Coronary artery (tissue), 2 donors: ENCODE data around the gene CLASRP.

ENCODE experiments used
- DNase-seq: peaks from one replicate; pipeline ENCODE4 v3.0.0-alpha.2; 2017; ENCODE audit warnings: low spot score
- H3K27ac ChIP-seq, 2 donors: fragments of 200-600 bp; sonication (generic); one replicate each; pipeline ENCODE4 v1.5.1; 2016 to 2019
- H3K4me3 ChIP-seq: fragments of 200-600 bp; sonication (generic); 2 replicates; pipeline ENCODE4 v1.5.1; 2016; ENCODE audit warnings: mild to moderate bottlenecking, moderate library complexity
- TF ChIP-seq, protein P1 (sequence below): fragments of 200-600 bp; sonication (generic); IDR thresholded peaks from one replicate; pipeline ENCODE4 v1.5.1; 2019; ENCODE audit warnings: antibody characterized with exemption

The CLASRP gene

DNA sequence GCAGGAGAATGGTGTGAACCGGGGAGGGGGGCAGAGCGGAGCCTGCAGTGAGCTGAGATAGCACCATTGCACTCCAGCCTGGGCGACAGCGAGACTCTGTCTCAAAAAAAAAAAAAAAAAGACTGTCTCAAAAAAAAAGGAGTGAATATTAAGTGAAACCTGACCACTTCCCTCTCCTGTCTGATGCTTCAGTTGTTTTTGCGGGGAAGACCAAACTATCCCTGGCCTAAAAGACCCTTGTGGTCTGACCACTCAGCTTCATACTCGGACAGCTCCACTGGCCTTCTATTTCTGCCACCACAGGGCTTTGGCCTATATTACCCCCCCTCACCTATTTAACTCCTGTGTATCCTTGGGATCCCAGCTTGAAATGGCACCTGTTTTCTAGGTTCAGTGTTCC, 2.3 kb downstream of the CLASRP start:
- TF ChIP-seq, protein P1, sequence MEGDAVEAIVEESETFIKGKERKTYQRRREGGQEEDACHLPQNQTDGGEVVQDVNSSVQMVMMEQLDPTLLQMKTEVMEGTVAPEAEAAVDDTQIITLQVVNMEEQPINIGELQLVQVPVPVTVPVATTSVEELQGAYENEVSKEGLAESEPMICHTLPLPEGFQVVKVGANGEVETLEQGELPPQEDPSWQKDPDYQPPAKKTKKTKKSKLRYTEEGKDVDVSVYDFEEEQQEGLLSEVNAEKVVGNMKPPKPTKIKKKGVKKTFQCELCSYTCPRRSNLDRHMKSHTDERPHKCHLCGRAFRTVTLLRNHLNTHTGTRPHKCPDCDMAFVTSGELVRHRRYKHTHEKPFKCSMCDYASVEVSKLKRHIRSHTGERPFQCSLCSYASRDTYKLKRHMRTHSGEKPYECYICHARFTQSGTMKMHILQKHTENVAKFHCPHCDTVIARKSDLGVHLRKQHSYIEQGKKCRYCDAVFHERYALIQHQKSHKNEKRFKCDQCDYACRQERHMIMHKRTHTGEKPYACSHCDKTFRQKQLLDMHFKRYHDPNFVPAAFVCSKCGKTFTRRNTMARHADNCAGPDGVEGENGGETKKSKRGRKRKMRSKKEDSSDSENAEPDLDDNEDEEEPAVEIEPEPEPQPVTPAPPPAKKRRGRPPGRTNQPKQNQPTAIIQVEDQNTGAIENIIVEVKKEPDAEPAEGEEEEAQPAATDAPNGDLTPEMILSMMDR, result no peak
- Histone ChIP-seq H3K27ac (no peak overlapping the region), H3K4me3 (no peak overlapping the region)
- DNase-seq, result no peak

DNA sequence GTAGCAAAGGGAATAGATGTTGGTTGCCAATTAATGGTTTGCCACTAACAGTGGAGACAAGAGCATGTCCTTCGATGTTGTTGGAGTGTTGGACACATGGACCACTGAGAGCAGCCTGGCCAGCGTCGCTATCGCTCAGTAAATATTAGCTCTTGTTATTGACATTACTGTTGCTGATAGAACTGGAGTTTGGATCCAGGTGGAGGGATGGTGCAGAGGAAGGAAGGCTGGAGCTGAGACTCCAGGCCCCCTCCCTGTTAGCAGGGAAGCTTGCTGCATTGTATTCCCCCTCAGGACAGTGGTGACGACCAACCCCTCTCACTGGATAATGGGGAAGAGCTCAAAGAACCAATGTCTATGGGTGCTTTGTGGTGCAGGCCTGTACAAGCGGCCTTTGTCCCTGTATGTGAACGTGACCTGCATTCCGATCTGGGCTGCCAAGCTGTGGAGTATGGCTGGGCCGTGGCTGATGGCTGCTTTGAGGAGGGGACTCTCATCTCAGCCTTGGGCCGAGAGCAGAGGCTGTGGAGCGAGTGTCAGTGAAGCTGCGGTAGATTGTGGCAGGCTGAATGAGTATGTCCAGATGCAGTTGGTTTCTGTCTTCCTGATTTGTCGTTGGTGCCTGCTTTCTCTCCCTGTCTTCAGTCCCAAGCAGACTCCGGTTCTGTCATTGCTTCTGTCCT, 7.0 kb downstream of the CLASRP start:
- H3K27ac ChIP-seq, result no peak overlapping the region
- TF ChIP-seq, protein P1, result no peak
- DNase-seq, result no peak
- no peak overlapping the region for H3K4me3 ChIP-seq

- Histone ChIP-seq H3K27ac (no peak overlapping the region), H3K4me3 (no peak overlapping the region)
- TF ChIP-seq, protein P1, result no peak
- DNase-seq, result no peak
These were observed 7.5 kb downstream of the CLASRP start for GRCh38 chr19:45046355-45046754.

DNA sequence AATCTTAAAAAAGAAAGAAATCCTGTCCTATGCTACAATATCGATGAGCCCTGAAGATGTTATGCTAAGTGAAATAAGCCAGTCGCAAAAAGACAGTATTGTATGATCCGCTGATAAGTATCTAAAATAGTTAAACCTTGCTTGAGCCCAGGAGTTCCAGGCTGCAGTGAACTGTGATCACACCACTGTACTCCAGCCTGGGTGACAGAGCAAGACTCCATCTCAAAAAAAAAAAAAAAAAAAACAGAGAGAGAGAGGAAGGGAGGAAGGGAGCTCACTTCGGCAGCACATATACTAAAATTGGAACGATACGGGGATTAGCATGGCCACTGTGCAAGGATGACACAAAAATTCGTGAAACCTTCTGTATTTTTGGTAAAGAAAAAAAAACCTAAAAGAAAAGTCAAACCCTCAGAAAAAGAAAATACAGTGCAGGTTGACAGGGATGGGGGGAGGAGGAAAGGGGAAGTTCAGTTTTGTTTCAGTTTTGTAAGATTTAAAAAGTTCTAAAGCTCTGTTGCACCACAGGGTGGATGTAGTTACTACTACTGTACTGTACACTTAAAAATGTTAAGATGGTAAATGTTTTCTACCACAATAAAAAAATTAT, 8.4 kb downstream of the CLASRP start:
- Histone ChIP-seq H3K4me3 (no peak overlapping the region), H3K27ac (no peak overlapping the region)
- TF ChIP-seq, protein P1, result no peak
- DNase-seq, result no peak

DNA sequence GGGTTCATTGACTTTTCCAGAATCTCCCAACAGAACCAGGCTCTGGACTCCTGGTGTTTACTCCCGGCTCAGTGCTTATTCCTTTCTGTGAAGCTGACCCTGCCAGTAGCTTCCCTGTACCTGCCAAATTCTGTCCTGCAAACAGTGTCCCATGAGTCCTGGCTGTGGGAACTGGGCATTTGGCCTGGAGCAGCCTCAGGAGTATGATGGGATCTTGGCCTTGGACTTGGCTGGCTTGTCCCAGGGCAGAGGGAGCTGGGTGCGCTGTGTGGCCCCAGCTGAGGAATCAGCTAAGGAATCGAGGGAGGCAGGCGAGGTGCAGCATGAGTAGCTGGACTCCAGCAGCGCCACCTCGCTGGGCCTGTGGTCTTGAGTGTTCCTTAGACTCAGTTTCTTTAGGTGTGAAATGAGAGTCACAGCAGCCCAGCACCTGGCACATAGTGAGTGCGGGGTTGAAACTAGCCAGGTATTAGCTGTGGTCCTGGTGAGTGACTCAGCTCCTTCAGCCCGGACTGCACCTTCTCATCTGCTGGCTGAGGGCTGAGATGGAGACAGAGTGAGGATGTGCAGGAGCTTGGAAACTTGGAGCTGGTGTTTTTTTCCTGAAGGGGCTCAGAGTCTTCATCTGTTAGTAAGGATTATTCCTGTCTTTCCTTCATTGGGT, 10.4 kb downstream of the CLASRP start:
- no peak overlapping the region for H3K27ac ChIP-seq
- TF ChIP-seq, protein P1, result no peak
- no peak overlapping the region for H3K4me3 ChIP-seq
- no peak for DNase-seq

DNA sequence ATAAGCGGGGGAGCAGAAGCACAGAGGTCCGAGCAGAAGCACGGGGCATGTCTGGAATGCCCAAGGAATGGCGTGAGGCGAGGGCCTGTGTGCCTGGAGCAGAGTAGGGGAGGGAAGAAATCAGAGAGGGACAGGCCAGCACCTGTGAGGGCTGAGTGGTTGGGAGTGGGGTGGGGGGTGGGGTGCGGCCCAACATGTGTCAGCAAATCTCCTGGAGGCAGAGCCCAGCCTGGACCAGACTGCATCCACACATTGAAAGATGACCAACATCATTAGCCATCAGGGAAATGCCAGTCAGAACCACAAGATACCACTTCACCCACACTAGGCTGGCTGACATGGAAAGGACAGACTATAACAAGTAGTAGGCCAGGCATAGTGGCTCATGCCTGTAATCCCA, 11.2 kb downstream of the CLASRP start:
- H3K27ac ChIP-seq, result no peak overlapping the region
- H3K4me3 ChIP-seq, result no peak overlapping the region
- no peak for DNase-seq
- TF ChIP-seq, protein P1, result no peak
